HepG2 (cell line): ENCODE data around the gene TPO. TPM values are rescaled to one million over a fixed set of nuclear protein-coding genes. Genes with fewer than 3 reads are reported as not detected.

Experiments
- ATAC-seq: fragments of 200-7000 bp; cut with Tn5 transposase; 3 replicates; pipeline ENCODE4 v1.9.1; 2020; ENCODE audit warnings: mild to moderate bottlenecking, moderate library complexity
- BruUV-seq: library from RNA; stranded (reverse); fragments of 400-500 nt; replicated peaks from 2 replicates; lab custom pipeline; 2021; lab: Mats Ljungman, UMichigan
- CTCF ChIA-PET: fragments of 300-600 bp; formaldehyde crosslinking; extraction: SDS; loops from one replicate; lab custom pipeline; 2021; ENCODE audit warnings: low total read pairs, inconsistent platforms, low intra/inter-chr PET ratio; lab: Yijun Ruan, JAX
- POLR2A ChIA-PET: fragments of 350-600 bp; sonication (Branson Sonifier 250); formaldehyde crosslinking; loops from one replicate; lab custom pipeline; 2020; ENCODE audit warnings: antibody characterized with exemption, inconsistent platforms; lab: Yijun Ruan, JAX
- DNase-seq: peaks from one replicate; pipeline ENCODE4 v3.0.0-alpha.2; 2015; ENCODE audit warnings: low spot score
- FAIRE-seq: peaks from 3 replicates; lab custom pipeline; 2011; peaks lifted over from hg19 to GRCh38; lab: Jason Lieb, UNC
- H2AFZ ChIP-seq: one replicate; pipeline ENCODE4 v1.6.1; 2011; ENCODE audit warnings: low read length, inconsistent platforms
- H3K27ac ChIP-seq: fragments of 300-600 bp; 3 replicates; pipeline ENCODE4 v1.8.0; 2011; ENCODE audit warnings: mixed run types, mild to moderate bottlenecking, mixed read lengths, low read length, inconsistent platforms; ENCODE audit not compliant: insufficient read depth; ENCODE audit errors: extremely low read length
- H3K27me3 ChIP-seq, 2 experiments: fragments of 200-600 bp in 1 of 2; 2 replicates in 1 of 2; 3 replicates in 1 of 2; pipeline versions ENCODE4 v1.6.0 to v1.8.0; 2011; ENCODE audit warnings: low read length in 2 of 2, mild to moderate bottlenecking in 2 of 2, moderate library complexity in 2 of 2, inconsistent platforms in 1 of 2; ENCODE audit not compliant: insufficient read depth in 2 of 2, control insufficient read depth in 1 of 2
- H3K36me3 ChIP-seq, 2 experiments: fragments of 200-600 bp in 1 of 2; replicated peaks in 1 of 2; 2 replicates in 1 of 2; 3 replicates in 1 of 2; pipeline versions ENCODE4 v1.5.1 to v1.8.0; 2011; ENCODE audit warnings: low read length in 2 of 2, inconsistent platforms in 1 of 2; ENCODE audit not compliant: insufficient read depth in 2 of 2, control insufficient read depth in 1 of 2
- H3K4me1 ChIP-seq: 2 replicates; pipeline ENCODE4 v1.5.1; 2012; ENCODE audit warnings: low read length, inconsistent platforms; ENCODE audit not compliant: insufficient read depth
- H3K4me2 ChIP-seq: 2 replicates; pipeline ENCODE4 v1.6.0; 2011; ENCODE audit warnings: low read depth, low read length, inconsistent platforms
- H3K4me3 ChIP-seq, 3 experiments: fragments of 200-600 bp in 1 of 3; sonication (generic), shearing (Covaris generic) in 1 of 3; replicated peaks in 1 of 3; 2 replicates each; pipeline ENCODE4 v1.5.1; 2011 to 2016; ENCODE audit warnings: low read length in 3 of 3, inconsistent platforms in 2 of 3, low read depth in 2 of 3, mild to moderate bottlenecking in 2 of 3, control low read depth in 1 of 3, mixed read lengths in 1 of 3; ENCODE audit not compliant: insufficient read depth in 1 of 3
- H3K79me2 ChIP-seq: one replicate; pipeline ENCODE4 v1.6.1; 2011; ENCODE audit warnings: low read length, inconsistent platforms; ENCODE audit not compliant: insufficient read depth
- H3K9ac ChIP-seq: 2 replicates; pipeline ENCODE4 v1.6.0; 2011; ENCODE audit warnings: mild to moderate bottlenecking, low read depth, low read length, inconsistent platforms; ENCODE audit not compliant: insufficient read depth
- H3K9me3 ChIP-seq: 2 replicates; pipeline ENCODE4 v1.5.1; 2012; ENCODE audit warnings: mild to moderate bottlenecking, low read length
- H4K20me1 ChIP-seq: 2 replicates; pipeline ENCODE4 v1.6.0; 2011; ENCODE audit warnings: inconsistent platforms, mild to moderate bottlenecking, low read length, moderate library complexity; ENCODE audit not compliant: insufficient read depth
- DPF2 ChIP-seq: sonication (generic); formaldehyde crosslinking; IDR thresholded peaks from 2 replicates; pipeline ENCODE4 v1.4.0; 2020; ENCODE audit warnings: mild to moderate bottlenecking, low read depth, missing genetic modification reagents, borderline replicate concordance
- ELF1 ChIP-seq: sonication (generic); formaldehyde crosslinking; IDR thresholded peaks from 2 replicates; pipeline ENCODE4 v1.4.0; 2020; ENCODE audit warnings: missing genetic modification reagents
- ELF3 ChIP-seq: IDR thresholded peaks from 2 replicates; pipeline ENCODE4 v1.6.1; 2016; ENCODE audit warnings: missing genetic modification reagents, missing compliant biosample characterization
- FOSL1 ChIP-seq: sonication (generic); formaldehyde crosslinking; IDR thresholded peaks from 2 replicates; pipeline ENCODE4 v1.9.0; 2021; ENCODE audit warnings: missing genetic modification reagents, borderline replicate concordance
- FOXO1 ChIP-seq: sonication (generic); formaldehyde crosslinking; IDR thresholded peaks from 2 replicates; pipeline ENCODE4 v1.4.0; 2020; ENCODE audit warnings: missing genetic modification reagents
- IRX3 ChIP-seq: sonication (generic); formaldehyde crosslinking; IDR thresholded peaks from 2 replicates; pipeline ENCODE4 v1.8.1; 2023; ENCODE audit warnings: mild to moderate bottlenecking, low read depth, missing genetic modification reagents, borderline replicate concordance
- JDP2 ChIP-seq: sonication (generic); formaldehyde crosslinking; IDR thresholded peaks from 2 replicates; pipeline ENCODE4 v1.8.1; 2022; ENCODE audit warnings: missing genetic modification reagents, borderline replicate concordance
- JUND ChIP-seq: sonication (generic); formaldehyde crosslinking; IDR thresholded peaks from 2 replicates; pipeline ENCODE4 v1.8.0; 2022; ENCODE audit warnings: mild to moderate bottlenecking, missing genetic modification reagents
- MXI1 ChIP-seq: IDR thresholded peaks from 3 replicates; pipeline ENCODE4 v1.6.1; 2012; ENCODE audit warnings: low read depth, low read length, inconsistent platforms, borderline replicate concordance
- NFIB ChIP-seq: sonication (generic); formaldehyde crosslinking; IDR thresholded peaks from 2 replicates; pipeline ENCODE4 v1.9.0; 2021; ENCODE audit warnings: missing genetic modification reagents, mild to moderate bottlenecking, borderline replicate concordance
- THYN1 ChIP-seq: sonication (generic); formaldehyde crosslinking; IDR thresholded peaks from 2 replicates; pipeline ENCODE4 v1.8.1; 2023; ENCODE audit warnings: low read depth, mild to moderate bottlenecking, moderate library complexity, missing genetic modification reagents, borderline replicate concordance
- ZNF768 ChIP-seq: sonication (generic); formaldehyde crosslinking; IDR thresholded peaks from 2 replicates; pipeline ENCODE4 v1.4.0; 2020; ENCODE audit warnings: missing genetic modification reagents
- WGBS: methylation state at CpG from one replicate; pipeline ENCODE4 v1.1.6; 2017; ENCODE audit warnings: low lambda C conversion rate; 5-methylcytosine and 5-hydroxymethylcytosine counted together
- in situ Hi-C: cut with HindIII; loops from 2 replicates; pipeline ENCODE4 v1.10.0; 2017; ENCODE audit warnings: low pct_unique_long_range_greater_than_20kb; ENCODE audit not compliant: extremely low pct_ligation_motif_present
- intact Hi-C: fragments of 100-400 bp; cut with micrococcal nuclease; formaldehyde crosslinking; loops from one replicate; pipeline ENCODE4 v1.10.0; 2022; ENCODE audit not compliant: unreplicated experiment
- polyA plus RNA-seq, 8 experiments: library from polyadenylated mRNA; depleted of rRNA in 3 of 8; stranded (reverse) in 7 of 8; unstranded in 1 of 8; fragments of >200 nt; fragmentation: Illumina TruSeq in 4 of 8; extraction: Trizol in 4 of 8; gene quantifications; 2 replicates each; pipeline versions ENCODE4 v1.2.1 to v1.2.3, GENCODE V29; 2011 to 2016; ENCODE audit warnings: low read depth in 4 of 8, missing spikeins in 1 of 8, mixed read lengths in 1 of 8; ENCODE audit not compliant: insufficient read depth in 1 of 8
- total RNA-seq, 5 experiments: library from RNA; depleted of rRNA; stranded (reverse); fragments of >200 nt; fragmentation: Illumina TruSeq; extraction: Trizol; gene quantifications; 2 replicates each; pipeline ENCODE4 v1.2.3, GENCODE V29; 2016; ENCODE audit warnings: low read depth in 1 of 5
- TF ChIP-seq, protein P1 (sequence below): sonication (generic); formaldehyde crosslinking; IDR thresholded peaks from 2 replicates; pipeline ENCODE4 v1.5.1; 2020; ENCODE audit warnings: mild to moderate bottlenecking, missing genetic modification reagents, moderate library complexity
- TF ChIP-seq, protein P2 (sequence below): sonication (generic); formaldehyde crosslinking; IDR thresholded peaks from 2 replicates; pipeline ENCODE4 v1.4.0; 2020; ENCODE audit warnings: missing genetic modification reagents, borderline replicate concordance
- TF ChIP-seq, protein P3 (sequence below): sonication (generic); formaldehyde crosslinking; IDR thresholded peaks from 2 replicates; pipeline ENCODE4 v1.9.0; 2022; ENCODE audit warnings: missing genetic modification reagents, mild to moderate bottlenecking, borderline replicate concordance

Gene TPO
- total and polyA plus RNA-seq, 2 of the 13 experiments (the other 11 are each of a cell fraction or from before 2014, with no cell fraction given) = not detected

DNA sequence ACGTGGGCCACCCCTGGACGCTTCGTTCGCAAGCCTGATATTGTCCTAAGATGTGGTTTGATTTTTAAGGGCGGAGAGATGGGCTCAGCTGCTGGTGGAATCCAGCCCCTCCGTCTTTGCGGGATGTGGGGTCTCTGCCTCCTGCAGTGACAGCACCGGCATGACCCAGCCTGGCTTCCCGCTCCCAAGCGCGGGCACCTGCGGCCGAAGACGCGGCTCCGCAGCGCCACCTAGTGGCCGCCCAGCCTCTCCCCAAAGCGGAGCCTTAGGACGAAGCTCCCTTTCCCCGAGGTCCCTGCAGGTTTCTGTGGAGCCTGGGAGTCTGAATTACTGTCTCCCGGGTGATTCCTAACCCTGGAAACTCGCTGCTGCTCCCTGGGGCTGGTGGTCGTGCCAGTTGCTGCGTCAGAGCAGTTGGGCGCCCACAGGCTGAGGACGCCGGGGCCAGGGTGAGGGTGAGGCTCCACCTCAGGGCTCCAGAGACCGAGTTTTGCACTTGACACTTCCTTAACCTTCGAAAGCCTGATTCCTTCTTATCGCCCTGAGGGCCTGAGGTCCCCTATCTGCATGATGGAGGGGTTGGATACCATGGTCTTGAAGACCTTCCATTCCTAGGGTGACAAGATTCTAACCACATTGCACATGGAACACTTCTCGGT lies 137.5 kb downstream of the TPO start:
- WGBS = 38% methylated on average over 19 of the region's 32 CpGs
- no peak for DNase-seq
- Histone ChIP-seq H2AFZ (no peak overlapping the region), H3K9me3 (no peaks in the 10 kb centered on the region), H3K27me3 (peaks cover 0 to 31% of the 10 kb centered on the region in 2 experiments; a peak in 3 of 5 replicates), H4K20me1 (no peaks in the 10 kb centered on the region; the same call in 1 of the 2 replicates), H3K4me3 (no peak overlapping the region), H3K9ac (no peak overlapping the region), H3K4me2 (no peak overlapping the region), H3K79me2 (no peaks in the 10 kb centered on the region), H3K27ac (no peak overlapping the region), H3K36me3 (no peaks in the 10 kb centered on the region), H3K4me1 (peaks cover 7% of the 10 kb centered on the region; the same call in 1 of the 2 replicates)
- intact Hi-C loops = no loop called here
- peak; percentile 55 for FAIRE-seq
- ChIA-PET POLR2A (no interaction called here), CTCF (interaction anchor here (1.2 kb wide), 1 partner anchor 694 kb away, joined by 5 read pairs; no protein-coding TSS in a partner anchor)
- peak; percentile 92 for ATAC-seq
- BruUV-seq = no TSS peak
- in situ Hi-C loops = no loop called here
- TF ChIP-seq FOSL1 (no peak), NFIB (no peak), JUND (CRISPR knock-in tag) (no peak), DPF2 (CRISPR knock-in tag) (no peak), ELF3 (CRISPR knock-in tag) (0 out of 2 replicates have a peak, but pooled peaks have one; percentile 21), MXI1 (0 out of 3 replicates have a peak, but pooled peaks have one; percentile 22), ZNF768 (CRISPR knock-in tag) (0 out of 2 replicates have a peak, but pooled peaks have one; percentile 38), THYN1 (CRISPR knock-in tag) (no peak), ELF1 (CRISPR knock-in tag) (no peak), JDP2 (CRISPR knock-in tag) (no peak), IRX3 (no peak), FOXO1 (0 out of 2 replicates have a peak, but pooled peaks have one; percentile 20)
- TF ChIP-seq, protein P1, sequence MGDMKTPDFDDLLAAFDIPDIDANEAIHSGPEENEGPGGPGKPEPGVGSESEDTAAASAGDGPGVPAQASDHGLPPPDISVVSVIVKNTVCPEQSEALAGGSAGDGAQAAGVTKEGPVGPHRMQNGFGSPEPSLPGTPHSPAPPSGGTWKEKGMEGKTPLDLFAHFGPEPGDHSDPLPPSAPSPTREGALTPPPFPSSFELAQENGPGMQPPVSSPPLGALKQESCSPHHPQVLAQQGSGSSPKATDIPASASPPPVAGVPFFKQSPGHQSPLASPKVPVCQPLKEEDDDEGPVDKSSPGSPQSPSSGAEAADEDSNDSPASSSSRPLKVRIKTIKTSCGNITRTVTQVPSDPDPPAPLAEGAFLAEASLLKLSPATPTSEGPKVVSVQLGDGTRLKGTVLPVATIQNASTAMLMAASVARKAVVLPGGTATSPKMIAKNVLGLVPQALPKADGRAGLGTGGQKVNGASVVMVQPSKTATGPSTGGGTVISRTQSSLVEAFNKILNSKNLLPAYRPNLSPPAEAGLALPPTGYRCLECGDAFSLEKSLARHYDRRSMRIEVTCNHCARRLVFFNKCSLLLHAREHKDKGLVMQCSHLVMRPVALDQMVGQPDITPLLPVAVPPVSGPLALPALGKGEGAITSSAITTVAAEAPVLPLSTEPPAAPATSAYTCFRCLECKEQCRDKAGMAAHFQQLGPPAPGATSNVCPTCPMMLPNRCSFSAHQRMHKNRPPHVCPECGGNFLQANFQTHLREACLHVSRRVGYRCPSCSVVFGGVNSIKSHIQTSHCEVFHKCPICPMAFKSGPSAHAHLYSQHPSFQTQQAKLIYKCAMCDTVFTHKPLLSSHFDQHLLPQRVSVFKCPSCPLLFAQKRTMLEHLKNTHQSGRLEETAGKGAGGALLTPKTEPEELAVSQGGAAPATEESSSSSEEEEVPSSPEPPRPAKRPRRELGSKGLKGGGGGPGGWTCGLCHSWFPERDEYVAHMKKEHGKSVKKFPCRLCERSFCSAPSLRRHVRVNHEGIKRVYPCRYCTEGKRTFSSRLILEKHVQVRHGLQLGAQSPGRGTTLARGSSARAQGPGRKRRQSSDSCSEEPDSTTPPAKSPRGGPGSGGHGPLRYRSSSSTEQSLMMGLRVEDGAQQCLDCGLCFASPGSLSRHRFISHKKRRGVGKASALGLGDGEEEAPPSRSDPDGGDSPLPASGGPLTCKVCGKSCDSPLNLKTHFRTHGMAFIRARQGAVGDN (CRISPR knock-in tag) = peak; percentile 42; the same call in 1 of the 2 replicates
- TF ChIP-seq, protein P2, sequence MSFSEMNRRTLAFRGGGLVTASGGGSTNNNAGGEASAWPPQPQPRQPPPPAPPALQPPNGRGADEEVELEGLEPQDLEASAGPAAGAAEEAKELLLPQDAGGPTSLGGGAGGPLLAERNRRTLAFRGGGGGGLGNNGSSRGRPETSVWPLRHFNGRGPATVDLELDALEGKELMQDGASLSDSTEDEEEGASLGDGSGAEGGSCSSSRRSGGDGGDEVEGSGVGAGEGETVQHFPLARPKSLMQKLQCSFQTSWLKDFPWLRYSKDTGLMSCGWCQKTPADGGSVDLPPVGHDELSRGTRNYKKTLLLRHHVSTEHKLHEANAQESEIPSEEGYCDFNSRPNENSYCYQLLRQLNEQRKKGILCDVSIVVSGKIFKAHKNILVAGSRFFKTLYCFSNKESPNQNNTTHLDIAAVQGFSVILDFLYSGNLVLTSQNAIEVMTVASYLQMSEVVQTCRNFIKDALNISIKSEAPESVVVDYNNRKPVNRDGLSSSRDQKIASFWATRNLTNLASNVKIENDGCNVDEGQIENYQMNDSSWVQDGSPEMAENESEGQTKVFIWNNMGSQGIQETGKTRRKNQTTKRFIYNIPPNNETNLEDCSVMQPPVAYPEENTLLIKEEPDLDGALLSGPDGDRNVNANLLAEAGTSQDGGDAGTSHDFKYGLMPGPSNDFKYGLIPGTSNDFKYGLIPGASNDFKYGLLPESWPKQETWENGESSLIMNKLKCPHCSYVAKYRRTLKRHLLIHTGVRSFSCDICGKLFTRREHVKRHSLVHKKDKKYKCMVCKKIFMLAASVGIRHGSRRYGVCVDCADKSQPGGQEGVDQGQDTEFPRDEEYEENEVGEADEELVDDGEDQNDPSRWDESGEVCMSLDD (CRISPR knock-in tag) = no peak
- TF ChIP-seq, protein P3, sequence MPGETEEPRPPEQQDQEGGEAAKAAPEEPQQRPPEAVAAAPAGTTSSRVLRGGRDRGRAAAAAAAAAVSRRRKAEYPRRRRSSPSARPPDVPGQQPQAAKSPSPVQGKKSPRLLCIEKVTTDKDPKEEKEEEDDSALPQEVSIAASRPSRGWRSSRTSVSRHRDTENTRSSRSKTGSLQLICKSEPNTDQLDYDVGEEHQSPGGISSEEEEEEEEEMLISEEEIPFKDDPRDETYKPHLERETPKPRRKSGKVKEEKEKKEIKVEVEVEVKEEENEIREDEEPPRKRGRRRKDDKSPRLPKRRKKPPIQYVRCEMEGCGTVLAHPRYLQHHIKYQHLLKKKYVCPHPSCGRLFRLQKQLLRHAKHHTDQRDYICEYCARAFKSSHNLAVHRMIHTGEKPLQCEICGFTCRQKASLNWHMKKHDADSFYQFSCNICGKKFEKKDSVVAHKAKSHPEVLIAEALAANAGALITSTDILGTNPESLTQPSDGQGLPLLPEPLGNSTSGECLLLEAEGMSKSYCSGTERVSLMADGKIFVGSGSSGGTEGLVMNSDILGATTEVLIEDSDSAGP (CRISPR knock-in tag) = 0 out of 2 replicates have a peak, but pooled peaks have one; percentile 23
